GM19193 (cell line): Measurements from ENCODE around the gene CAMK1D.
A peak's percentile ranks its signal among the peaks of the same experiment; 100 is the strongest.

Experiments
- POLR2A ChIP-seq: IDR thresholded peaks from 4 replicates; pipeline ENCODE4 v1.6.1; 2011; ENCODE audit not compliant: insufficient read depth, insufficient read length; ENCODE audit errors: extremely low read depth

Gene CAMK1D

GRCh38 chr10:12348870-12349628, at the start of gene CAMK1D:
Gene CAMK1D (plus strand): TSS chr10:12349547.
- peak; percentile 61 for TF ChIP-seq POLR2A

- no peak for TF ChIP-seq POLR2A
These were observed 41.3 kb upstream of the CAMK1D start for GRCh38 chr10:12308057-12308456.

- TF ChIP-seq POLR2A: no peak
These were observed 40.5 kb upstream of the CAMK1D start for GRCh38 chr10:12308736-12309375.

GRCh38 chr10:12314836-12315235, 34.5 kb upstream of the CAMK1D start:
- TF ChIP-seq POLR2A: no peak

- no peak for TF ChIP-seq POLR2A
These were observed 30.3 kb upstream of the CAMK1D start for GRCh38 chr10:12319076-12319475.

GRCh38 chr10:12320892-12321291, 28.5 kb upstream of the CAMK1D start:
- no peak for TF ChIP-seq POLR2A

GRCh38 chr10:12321641-12322040, 27.7 kb upstream of the CAMK1D start:
- no peak for TF ChIP-seq POLR2A

- no peak for TF ChIP-seq POLR2A
These were observed 26.7 kb upstream of the CAMK1D start for GRCh38 chr10:12322583-12323131.

- TF ChIP-seq POLR2A: no peak
These were observed 24.8 kb upstream of the CAMK1D start for GRCh38 chr10:12324530-12324929.

- no peak for TF ChIP-seq POLR2A
These were observed 22.3 kb upstream of the CAMK1D start for GRCh38 chr10:12327074-12327473.

- no peak for TF ChIP-seq POLR2A
These were observed 21.9 kb upstream of the CAMK1D start for GRCh38 chr10:12327476-12327875.

- TF ChIP-seq POLR2A: no peak
These were observed 16.6 kb upstream of the CAMK1D start for GRCh38 chr10:12332572-12333379.

- TF ChIP-seq POLR2A: no peak
These were observed 15.8 kb upstream of the CAMK1D start for GRCh38 chr10:12333380-12334185.

GRCh38 chr10:12334186-12334530, 15.2 kb upstream of the CAMK1D start:
- TF ChIP-seq POLR2A: no peak
